Lower leg skin (tissue), 3 donors: Measurements from ENCODE around the gene PKP2.

ENCODE experiments used
- POLR2A ChIP-seq, 2 donors: fragments of 450-650 bp; IDR thresholded peaks; one replicate each; pipeline ENCODE4 v1.6.1; 2016 to 2017; ENCODE audit warnings: antibody characterized with exemption in 2 of 2, mild to moderate bottlenecking in 1 of 2, moderate library complexity in 1 of 2
- TF ChIP-seq, protein P1 (sequence below), 3 donors: fragments of 450-650 bp; IDR thresholded peaks; one replicate each; pipeline ENCODE4 v1.5.1; 2016; ENCODE audit warnings: antibody characterized with exemption in 3 of 3, mild to moderate bottlenecking in 3 of 3, moderate library complexity in 2 of 3

DNA sequence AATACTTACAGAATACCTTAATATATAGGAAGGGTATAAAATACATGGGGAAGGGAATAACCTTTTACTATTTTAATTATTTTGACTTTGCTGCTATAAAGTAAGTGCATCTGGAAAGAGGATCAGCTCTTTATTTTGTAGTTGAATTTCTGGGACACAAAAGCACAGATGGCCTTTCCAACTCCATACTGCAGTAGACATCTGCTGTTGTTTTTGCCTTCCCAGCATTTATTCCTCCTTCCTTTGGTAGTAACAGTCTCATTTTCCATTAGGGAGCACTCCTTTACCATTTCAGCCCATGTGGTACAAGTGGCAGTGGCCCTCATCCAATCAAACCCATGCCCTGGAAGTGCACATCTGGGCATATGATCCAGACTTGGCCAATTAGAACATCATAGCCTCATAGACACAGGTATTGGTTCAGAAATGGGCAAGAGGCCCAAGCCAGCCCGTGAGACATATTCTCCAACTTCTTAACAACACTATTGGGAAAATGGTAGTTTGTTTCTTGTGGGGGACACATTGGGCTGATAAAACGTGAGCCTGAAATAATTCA, 76.1 kb downstream of the PKP2 start:
- TF ChIP-seq, protein P1, sequence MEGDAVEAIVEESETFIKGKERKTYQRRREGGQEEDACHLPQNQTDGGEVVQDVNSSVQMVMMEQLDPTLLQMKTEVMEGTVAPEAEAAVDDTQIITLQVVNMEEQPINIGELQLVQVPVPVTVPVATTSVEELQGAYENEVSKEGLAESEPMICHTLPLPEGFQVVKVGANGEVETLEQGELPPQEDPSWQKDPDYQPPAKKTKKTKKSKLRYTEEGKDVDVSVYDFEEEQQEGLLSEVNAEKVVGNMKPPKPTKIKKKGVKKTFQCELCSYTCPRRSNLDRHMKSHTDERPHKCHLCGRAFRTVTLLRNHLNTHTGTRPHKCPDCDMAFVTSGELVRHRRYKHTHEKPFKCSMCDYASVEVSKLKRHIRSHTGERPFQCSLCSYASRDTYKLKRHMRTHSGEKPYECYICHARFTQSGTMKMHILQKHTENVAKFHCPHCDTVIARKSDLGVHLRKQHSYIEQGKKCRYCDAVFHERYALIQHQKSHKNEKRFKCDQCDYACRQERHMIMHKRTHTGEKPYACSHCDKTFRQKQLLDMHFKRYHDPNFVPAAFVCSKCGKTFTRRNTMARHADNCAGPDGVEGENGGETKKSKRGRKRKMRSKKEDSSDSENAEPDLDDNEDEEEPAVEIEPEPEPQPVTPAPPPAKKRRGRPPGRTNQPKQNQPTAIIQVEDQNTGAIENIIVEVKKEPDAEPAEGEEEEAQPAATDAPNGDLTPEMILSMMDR (IDR thresholded peaks at IDR 0.05), result no peak
- no peak for TF ChIP-seq POLR2A (IDR thresholded peaks at IDR 0.05)
